ENCODE results near the gene CP. TPM values are rescaled to one million over a fixed set of nuclear protein-coding genes. Genes with fewer than 3 reads are reported as not detected.
"Not testable (repeated sequence)": the region's sequence is repeated elsewhere in the genome, so short reads cannot be mapped to it uniquely, and the experiment has no call there.

Gene CP
- total RNA-seq, 2 donors from 2014 or later = 6.8 to 68.4 TPM

GRCh38 chr3:149226776-149227175 lies 5.1 kb upstream of the CP start:
- no peak for TF ChIP-seq CTCF (IDR thresholded peaks at IDR 0.05)
- H3K27ac ChIP-seq = no peak overlapping the region
- H3K4me3 ChIP-seq = no peak overlapping the region

GRCh38 chr3:149224736-149225594 lies 3.3 kb upstream of the CP start:
- no peak for TF ChIP-seq CTCF (IDR thresholded peaks at IDR 0.05)
- peaks cover 0 to 4% of the 10 kb centered on the region in 2 donors for H3K4me1 ChIP-seq
- H3K27ac ChIP-seq = peak overlapping the region; percentile 54 to 58

More at GRCh38 chr3:149226776-149227175, 5.1 kb upstream of the CP start:
- Histone ChIP-seq H3K36me3 (no peaks in the 10 kb centered on the region), H3K4me1 (peaks cover 0 to 4% of the 10 kb centered on the region in 2 donors), H3K9me3 (no peaks in the 10 kb centered on the region), H3K27me3 (no peaks in the 10 kb centered on the region)
- no peak for DNase-seq (ENCODE audit: low spot score)

GRCh38 chr3:149223461-149223820 lies 1.8 kb upstream of the CP start:
- peaks cover 0 to 4% of the 10 kb centered on the region in 2 donors for H3K4me1 ChIP-seq
- no peak for DNase-seq (ENCODE audit: low spot score)
- no peaks in the 10 kb centered on the region for H3K27me3 ChIP-seq
- H3K27ac ChIP-seq = no peak overlapping the region
- no peaks in the 10 kb centered on the region for H3K36me3 ChIP-seq
- H3K4me3 ChIP-seq = no peak overlapping the region
- TF ChIP-seq CTCF (IDR thresholded peaks at IDR 0.05) = no peak
- no peaks in the 10 kb centered on the region for H3K9me3 ChIP-seq

More at GRCh38 chr3:149224736-149225594, 3.3 kb upstream of the CP start:
- Histone ChIP-seq H3K9me3 (no peaks in the 10 kb centered on the region), H3K27me3 (no peaks in the 10 kb centered on the region), H3K4me3 (peak overlapping the region; percentile 3 to 39), H3K36me3 (no peaks in the 10 kb centered on the region)
- DNase-seq (ENCODE audit: low spot score) = no peak

- not testable (repeated sequence) for DNase-seq (ENCODE audit: low spot score); H3K9me3 ChIP-seq; H3K4me1 ChIP-seq; H3K4me3 ChIP-seq; H3K27me3 ChIP-seq; H3K36me3 ChIP-seq; H3K27ac ChIP-seq
Observed at GRCh38 chr3:149219380-149220121, 2.1 kb downstream of the CP start.

- Histone ChIP-seq H3K36me3 (no peaks in the 10 kb centered on the region), H3K27ac (no peak overlapping the region), H3K4me1 (peaks cover 0 to 8% of the 10 kb centered on the region in 2 donors), H3K27me3 (no peaks in the 10 kb centered on the region), H3K9me3 (no peaks in the 10 kb centered on the region), H3K4me3 (no peak overlapping the region)
- no peak for DNase-seq (ENCODE audit: low spot score)
- TF ChIP-seq CTCF (IDR thresholded peaks at IDR 0.05) = no peak
Observed at GRCh38 chr3:149217347-149217746, 4.3 kb downstream of the CP start.

- no peaks in the 10 kb centered on the region for H3K9me3 ChIP-seq
- no peaks in the 10 kb centered on the region for H3K36me3 ChIP-seq
- H3K27me3 ChIP-seq = no peaks in the 10 kb centered on the region
- TF ChIP-seq CTCF (IDR thresholded peaks at IDR 0.05) = no peak
- peaks cover 0 to 8% of the 10 kb centered on the region in 2 donors for H3K4me1 ChIP-seq
- no peak for DNase-seq (ENCODE audit: low spot score)
- H3K27ac ChIP-seq = no peak overlapping the region
- H3K4me3 ChIP-seq = no peak overlapping the region
Observed at GRCh38 chr3:149216193-149216869, 5.3 kb downstream of the CP start.

All from right atrium auricular region (tissue), 2 donors.